ENCODE data around the gene ACTN1.

ACTN1 gene

DNA sequence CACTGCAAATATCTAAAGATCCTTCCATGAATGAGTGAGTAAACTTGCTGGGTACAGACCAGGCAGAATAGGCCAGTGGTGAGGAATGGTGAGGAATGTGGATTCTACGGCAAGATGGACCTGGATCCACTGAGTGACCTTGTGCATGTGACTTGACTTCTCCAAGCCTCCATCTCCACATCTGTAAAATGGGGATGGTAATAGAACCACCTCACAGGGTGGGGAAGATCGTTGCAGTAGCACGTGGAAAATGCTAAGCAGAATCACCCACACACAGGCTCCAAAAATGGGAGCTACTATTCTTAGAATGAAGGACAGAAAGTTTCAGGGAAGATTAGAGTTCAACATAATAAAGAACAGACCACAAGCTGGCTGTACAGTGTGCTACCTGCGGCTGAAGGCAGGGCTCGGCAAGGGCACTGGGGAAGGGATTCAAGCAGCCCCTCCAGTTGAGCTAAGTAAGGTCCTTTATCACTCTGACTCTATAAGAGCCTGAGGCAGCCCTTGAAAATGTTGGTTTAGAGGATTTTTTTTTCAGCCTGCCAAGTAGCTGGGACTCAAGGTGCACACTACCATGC is 47.5 kb downstream of the ACTN1 start:
- DNase-seq, result no peak

DNA sequence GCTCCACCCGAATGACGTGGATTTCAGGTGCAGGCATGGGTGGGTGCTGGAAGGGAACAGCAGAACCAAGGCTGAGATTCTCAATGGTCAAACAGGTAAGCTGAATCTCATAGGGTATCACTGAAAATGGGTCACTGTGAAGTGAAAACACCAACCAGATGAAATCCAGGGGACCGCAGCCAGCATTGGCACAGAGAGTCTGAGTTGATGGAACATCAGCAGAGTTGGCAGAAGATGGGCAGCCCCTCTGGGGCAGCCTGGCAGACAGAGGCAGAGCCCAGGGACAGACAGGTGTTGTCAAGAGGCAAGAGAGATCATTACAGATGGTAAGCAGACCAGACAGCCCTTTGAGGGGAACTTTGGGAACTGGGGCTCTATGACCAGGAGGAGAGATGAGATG is 48.0 kb downstream of the ACTN1 start:
- no peak for DNase-seq

DNA sequence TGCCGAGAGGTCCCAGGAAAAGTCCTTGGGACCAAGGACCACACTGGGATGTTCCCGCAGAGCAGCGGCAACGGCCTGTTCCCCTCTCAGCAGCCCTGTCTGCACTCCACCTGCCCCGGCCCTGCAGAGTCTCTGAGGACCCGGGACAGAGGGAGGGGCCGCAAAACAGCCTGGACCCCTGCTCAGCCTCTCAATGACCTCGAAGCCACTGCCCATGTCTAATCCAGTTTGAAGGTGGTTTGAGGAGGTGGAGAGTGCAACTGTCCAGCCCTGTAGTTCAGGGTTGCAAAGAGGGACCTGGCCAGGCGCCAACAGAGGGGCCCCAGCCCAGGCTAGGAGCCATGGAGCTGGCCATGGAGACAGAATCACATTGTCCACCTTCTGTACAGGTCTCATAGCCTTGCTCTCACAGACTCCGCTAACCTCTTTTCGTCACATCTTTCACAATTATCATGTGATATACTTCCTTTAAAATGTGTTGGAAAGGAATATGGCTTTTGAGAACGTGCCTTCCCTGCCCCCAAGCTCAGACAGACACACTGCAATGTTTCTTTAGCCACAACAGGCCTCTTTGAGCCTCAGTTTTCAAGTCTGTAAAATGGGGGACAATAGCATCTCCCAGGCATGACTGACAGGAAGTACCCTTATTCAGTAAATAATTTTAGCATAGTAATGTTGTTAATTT is 49.3 kb downstream of the ACTN1 start:
- peak in 1 of 2 donors; percentile 31 for DNase-seq

DNA sequence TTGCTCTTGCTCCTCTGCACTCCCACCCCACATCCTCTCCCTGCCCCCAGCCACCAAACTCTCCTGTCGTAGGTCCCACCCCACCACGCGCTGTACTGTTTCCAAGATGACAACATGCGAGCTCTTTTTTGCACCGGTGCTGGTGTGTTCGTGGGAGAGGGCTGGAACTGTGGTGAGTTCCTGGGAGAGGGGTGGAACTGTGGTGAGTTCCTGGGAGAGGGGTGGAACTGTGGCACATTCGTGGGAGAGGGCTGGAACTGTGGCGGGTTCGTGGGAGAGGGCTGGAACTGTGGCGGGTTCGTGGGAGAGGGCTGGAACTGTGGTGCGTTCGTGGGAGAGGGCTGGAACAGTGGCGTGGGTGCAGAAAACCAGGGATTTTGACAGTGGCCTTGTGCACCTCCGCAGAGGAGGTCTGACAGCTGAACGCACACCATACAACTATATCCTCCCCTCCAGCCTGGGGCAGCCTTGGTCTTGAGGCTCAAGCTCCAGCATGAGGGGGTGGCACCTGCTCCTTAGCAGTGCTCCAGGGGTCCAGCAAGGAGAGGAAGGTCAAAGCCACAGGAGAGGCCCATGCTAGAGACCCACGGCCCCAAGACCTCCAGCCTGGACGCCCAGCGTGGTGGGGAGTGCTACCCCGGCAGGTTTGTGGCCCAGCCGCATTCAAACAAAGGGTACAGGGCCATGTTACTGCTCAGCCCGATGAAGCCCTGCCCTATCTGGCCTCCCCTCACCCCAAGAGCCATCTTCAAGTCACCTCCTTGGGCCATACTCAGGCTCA is 50.1 kb downstream of the ACTN1 start:
- DNase-seq, result no peak

DNA sequence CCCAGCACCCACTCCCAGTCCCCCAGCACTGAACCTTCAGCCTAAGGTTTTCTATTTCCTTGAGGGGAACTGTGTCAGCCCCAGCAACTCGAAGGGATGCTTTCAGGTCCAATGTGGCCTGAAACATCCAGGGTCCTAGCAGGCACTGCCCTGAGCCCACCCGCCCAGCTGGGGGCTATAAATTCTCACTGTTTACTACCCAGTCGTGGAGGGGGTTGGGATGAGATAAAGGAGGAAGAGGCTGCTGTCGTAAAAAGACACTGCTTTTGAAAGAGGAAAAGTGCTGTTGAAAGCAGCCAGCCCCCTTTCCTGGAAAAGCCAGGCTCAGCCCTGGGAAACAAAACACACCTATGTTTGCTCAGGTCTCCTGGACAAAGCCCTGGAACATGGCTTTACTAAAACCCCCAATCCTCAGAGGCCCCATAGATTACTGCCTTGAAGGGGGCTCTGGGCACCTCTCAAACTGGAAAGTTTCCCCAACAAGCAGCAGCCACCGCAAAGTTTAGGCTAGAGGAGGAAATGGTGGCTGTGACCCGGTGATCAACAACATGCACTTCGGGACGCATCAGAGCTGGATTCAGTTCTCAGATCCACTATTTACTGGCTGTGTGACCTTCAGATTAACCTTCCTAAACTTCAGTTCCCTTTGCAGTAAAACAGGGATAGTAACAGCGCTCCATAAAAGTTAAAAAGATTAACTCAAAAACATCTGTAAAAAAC is 51.0 kb downstream of the ACTN1 start:
- no peak for DNase-seq

DNA sequence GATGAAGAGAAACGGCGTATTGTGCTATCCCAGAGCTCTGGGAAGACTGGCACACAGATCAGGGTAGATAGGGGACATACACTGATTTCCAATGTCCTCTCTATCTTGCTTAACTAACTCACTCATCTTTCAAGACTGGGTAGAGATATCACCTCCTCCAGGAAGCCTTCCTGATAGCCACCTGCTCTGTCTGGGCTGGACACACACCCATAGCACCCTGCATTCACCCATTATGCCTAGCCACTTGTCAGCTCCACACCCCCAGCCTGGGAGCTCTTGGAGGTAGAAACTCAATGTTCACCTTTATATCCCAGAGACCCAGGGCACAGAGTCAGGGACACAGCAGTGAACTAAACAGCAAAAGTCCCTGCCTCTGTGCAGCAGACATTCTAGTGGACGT is 52.0 kb downstream of the ACTN1 start:
- no peak for DNase-seq

DNA sequence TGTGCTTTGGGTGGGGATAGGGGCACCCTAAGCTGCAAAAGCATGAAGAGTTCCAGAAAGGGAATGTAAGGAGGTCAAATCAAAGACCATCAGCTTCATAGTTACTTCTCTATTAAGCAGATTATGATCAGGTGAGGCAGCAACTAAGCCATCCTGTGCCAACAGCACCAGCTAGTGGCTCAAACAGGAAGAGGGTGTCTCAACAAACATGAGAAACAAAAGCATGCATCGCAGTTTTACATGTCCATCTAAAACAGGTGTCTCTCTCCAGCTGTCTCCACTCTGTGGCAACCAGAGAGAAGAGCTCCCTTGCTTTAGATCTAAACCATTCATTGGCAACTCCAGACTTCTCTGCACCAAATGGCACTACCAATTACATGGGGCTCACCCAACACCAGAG is 52.9 kb downstream of the ACTN1 start:
- DNase-seq, result no peak

DNA sequence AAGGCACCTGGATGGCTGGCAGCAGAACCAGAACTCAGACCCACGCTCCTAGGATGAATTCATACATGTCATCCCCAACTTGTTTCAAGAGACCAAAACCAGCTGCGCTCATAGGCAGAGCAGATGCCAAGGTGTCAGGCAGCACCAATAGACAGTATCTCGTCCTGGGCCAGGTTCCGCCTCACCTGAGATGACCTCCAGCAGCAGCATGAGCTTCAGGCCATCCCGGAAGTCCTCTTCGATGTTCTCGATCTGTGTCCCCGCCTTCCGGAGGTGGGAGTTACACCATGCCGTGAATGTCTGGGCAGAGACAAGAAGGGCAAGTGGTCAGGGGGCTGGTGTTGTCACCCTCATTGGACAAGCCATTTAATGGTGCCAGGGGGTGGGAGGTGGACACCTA is 53.7 kb downstream of the ACTN1 start:
- DNase-seq, result no peak

DNA sequence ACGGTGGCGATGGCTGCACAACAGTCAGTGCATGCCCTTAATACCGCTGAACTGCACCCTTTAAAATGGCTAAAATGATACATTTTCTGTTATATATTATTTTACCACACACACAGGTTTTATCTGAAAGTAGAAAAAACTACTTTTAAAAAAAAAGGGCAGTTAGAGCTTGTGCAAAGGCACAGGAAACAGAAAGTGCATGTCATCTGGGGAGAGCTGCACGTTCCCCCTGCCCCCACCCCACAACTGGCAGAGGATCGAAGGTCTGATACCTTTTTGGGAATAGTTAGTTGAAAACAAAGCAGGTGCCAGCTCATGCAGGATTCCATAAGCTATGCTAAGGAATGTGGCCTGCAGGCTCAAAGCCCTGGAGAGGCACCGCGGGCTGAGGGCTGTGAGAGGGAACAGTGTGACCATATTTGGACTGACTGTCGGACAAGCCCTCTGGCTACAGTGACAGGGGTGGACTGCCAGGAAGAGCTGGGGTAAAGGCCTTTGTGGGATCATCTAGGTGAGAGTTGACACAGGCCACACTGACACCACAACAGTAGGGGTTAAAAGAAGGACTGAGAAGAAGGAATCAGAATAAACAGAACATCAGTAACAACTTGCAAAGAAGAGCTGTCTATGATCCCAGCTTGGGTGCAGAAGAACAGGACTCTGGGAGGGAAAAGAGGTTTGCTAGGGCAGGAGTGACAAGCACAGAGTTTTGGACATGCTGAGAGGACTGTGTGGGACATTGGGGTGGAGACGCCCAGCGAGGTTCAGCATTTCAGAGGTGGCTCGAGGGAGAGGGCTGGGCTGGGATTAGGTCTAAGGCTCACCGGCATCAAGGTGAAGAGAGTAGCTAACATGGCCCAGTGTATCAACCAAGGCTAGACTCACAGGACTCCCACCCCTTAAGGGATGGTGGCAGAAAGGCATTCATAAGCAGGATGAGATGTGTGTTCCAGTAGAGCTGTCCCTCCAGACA is 54.6 kb downstream of the ACTN1 start:
- DNase-seq, result no peak

DNA sequence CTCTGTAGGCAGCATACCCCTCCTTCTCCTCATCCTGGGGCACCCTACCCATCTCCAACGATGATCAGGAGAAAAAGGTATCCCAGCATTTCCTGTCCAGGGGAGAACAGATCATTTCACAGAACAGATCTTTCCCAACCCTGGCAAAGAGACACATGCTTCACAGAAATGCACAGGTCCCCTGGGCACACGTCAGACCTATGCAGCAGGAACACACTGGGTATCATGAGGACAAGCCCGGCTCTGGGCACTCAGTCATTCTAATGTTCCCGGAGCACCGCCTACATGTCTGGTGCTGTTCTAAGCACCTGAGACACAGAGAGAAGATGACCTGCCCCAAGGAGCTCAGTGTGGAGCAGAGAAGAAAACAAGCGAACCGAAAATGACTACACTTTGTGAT is 56.2 kb downstream of the ACTN1 start:
- no peak for DNase-seq

DNA sequence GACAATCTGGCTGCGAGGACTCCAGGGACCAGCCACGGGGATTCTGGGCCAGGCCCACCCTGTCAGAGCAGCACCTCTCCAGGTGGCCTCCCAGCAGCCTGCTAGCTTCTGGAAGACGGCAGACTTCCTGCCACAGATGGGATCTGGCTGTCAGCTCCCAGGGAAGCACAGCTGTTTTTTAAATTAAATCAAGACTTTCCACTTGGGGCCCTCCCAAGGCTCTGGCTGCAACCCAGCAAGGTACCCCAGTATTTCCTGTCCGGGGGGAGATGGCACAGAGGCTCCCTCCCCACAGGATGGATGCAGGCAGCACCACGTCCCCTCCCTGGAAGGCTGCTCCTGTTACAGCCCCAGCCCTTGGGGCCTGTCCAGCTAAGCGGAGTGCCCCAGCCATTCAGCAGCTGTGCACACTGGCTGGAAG is 56.9 kb downstream of the ACTN1 start:
- DNase-seq, result no peak

DNA sequence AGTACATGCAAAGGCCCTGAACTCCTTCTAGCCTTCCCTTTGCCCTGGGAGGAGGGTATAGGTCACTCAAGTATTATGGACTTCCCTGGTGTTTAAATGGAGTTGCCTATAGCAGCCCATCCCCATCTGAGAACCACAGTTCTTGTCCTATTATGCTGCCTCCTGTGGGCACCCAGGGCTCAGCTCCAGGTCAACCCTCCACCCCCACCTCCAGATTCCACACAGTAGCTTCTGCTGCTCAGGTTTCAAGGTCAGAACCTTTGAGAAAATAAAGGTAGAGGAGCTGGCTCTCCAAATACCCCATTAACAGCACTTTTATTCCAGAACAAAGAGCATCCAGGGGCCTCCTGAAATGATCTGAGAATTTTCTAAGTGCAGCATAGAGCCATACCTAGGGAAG is 57.4 kb downstream of the ACTN1 start:
- no peak for DNase-seq

DNA sequence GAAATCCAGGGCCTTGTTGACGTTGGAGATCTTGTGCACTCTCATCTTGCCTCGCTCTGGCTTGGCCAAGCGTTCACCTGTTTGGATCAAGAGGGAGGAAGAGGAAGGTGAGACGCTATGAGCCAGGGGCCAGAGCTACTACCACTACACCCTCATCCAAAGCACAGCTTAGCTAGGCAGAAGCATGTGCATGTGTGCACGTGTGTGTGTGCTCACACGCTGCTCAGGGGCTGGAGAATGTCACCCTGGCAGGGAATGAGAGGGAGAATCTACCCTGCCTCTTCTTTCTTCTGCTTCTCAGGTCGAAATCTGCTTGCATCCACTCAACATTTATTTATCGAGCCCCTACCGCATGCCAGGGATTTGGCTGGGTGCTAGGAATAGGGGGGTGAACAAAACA is 58.1 kb downstream of the ACTN1 start:
- DNase-seq, result no peak

DNA sequence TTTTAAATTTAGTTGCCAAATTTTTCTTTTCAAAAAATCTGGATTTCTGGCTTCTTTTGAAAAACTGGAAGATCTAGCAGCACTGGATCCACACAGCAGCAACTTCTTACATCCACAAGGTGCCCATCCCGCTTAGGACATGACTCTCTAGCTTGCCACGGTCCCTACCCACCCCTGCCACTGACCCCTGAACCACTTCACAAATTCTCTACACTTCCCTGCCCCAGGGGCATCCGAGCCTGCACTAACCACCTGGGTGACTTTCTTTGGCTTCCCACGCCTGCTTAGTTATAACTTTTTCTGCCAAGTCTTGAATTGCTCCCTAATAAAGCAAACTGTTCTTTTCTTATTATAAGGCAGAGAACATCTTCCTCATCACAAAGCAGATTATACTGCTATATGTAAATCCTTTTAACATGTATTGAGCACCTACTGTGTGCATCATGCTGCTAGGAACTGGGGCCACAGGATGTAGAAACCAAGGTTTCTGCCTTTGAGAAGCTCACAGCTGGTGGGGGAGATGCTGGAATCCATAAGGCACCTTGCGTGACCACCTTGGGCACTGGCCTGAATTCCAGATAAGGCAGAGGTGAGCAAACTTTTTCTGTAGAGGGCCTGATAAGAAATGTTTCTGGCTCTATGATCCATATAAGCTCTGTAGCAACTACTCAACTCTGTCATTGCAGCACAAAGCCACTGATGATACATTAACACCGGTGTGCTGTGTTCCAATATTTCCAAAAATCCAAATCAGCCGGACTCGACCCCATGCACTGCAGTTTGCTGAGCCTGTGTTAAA is 59.8 kb downstream of the ACTN1 start:
- DNase-seq, result no peak

DNA sequence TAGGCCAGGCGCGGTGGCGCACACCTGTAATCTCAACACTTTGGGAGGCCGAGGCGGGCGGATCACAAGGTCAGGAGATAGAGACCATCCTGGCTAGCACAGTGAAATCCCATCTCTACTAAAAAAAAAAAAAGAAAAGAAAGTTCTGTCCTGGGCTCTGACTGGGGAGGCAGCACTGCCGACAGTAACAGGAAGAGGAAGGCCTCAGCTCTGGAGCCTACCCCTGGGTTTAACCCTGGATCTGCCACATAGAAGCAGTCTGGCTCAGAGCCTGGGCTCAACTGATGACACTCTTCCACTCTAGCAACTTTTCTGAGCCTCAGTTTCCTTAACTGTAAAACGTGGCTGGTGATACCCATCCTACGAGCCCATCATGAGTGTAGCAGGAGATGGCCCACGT is 60.5 kb downstream of the ACTN1 start:
- no peak for DNase-seq

DNA sequence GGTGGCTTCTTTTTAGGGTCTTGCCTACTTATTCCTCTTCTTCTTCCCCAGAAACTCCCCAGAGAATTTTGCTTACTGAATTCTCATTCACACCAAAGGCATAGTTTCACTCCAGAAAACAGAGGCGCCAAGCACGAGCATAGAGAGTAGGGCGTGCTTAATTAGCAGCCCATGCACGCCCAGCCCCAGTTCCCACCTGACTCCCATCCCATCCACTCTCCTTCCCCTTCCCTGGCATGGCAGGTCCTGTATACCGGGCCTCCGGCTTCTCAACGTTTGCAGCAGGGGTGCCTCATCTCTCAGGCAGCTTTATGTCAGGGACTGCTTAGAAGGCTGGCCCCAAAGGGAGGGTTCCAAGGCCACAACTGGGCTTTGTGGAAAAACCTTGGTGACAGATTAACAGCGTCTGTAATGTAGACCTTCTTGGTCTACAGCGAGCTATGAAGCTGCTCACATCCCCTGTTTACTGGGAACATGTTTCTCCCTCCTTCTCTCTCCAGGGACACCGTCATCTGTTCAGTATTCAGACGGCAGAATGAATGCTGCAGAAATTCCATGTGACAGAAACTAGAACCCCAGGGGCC is 62.7 kb downstream of the ACTN1 start:
- no peak for DNase-seq

DNA sequence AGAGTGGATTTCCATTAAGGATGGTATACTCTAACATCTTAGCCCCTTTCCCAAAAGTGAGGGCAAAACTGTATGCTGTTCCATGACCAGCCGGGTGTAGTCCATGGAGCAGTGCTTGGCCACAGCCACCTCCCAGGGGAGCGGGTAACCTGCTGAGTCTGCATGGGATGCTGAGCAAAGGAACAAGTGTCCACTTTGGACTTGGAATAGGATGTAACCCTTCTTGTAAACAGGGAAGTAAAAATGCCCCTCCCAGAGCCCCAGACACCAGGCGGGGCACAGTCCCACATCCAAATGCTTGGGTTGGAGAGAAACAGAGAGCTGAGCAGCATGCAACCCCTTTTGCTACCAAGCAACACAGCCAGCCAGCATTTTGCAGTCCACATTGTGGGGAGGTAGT is 65.6 kb downstream of the ACTN1 start:
- DNase-seq, result no peak

DNA sequence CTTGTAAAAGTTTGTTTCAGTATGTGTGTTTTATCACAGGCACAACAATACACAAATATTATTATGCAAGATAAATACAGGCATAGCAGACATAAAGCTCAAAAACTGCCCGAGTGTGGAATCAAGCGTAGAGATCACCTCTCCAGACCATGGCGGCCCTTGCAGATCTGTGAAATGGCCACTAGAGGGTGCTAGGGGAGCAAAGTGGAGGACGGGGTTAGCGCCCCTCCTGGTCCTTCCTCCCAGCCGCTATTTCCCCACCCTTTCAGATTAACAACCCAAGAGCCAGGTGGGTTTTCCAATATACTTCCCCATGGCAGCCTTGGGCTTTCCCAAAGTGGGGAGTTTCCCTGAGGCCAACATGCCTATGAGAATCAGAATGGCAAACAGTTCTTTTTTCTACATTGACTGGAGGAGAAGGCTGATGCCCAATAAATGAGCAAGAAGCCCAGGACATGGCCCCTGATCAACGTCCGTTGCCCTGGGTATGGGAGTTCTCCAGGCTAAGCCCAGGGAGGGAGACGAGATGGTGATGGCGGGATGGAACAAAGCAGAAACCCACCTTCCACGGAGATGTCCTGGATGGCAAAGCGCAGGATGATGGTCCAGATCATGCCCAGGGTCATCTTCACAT is 67.4 kb downstream of the ACTN1 start:
- DNase-seq, result peak; percentile 73 to 79

DNA sequence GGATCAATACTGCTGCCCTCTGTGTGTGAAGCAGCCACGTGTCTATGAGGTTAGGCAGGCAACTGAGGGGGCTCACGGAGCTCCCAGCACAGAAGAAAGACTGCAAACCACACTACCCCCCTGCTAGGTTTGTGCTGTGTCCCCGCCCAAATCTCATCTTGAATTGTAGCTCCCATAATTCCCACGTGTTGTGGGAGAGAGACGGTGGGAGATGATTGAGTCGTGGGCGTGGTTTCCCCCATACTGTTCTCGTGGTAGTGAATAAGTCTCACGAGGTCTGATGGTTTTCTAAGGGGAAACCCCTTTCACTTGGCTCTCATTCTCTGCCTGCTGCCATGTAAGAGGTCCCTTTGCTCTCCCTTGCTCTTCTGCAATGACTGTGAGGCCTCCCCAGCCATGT is 68.6 kb downstream of the ACTN1 start:
- no peak for DNase-seq

DNA sequence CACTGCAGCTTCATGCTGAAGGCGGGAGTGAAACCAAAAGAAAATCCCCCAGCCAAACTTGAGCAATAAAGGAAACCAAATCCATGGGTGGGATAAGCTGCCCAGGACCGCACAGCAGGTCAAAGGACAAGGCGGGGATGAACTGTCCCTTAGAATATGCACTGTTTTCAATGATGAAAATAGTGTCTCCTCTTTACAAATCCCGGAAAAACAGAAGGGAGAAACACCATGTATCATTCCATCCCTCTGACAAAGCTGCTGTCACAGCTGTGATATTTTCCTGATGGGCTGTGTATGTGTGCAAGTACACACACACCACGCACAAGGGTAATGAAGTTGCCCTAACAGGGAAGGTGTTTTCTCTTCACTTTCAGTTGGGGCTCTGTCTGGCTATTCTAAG is 70.3 kb downstream of the ACTN1 start:
- no peak for DNase-seq

DNA sequence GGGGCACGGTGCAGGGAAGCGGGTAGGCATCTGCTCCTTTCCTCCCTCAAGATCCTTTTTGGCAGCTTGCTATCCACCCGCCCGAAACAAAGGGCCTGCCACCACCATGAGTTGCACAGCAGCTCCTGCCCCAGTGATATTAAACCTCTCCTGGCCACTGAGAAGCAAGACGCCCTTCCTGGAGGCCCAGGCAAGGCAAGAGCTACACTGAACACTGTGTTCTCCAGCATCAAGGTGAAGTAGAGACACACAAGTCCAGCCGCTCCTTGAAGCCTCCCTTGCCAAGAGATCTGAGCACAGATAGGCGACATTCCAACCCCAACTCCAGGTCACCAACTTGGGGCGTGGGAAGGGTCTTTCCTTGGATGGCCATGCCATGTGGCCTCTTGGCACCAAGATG is 70.9 kb downstream of the ACTN1 start:
- DNase-seq, result no peak

All from CD4-positive, alpha-beta T cell treated with Interleukin-1 beta for 1 hour (primary cell).